Medulla oblongata (tissue), 1 donor: ENCODE data around the gene TBL2.
"Not testable (repeated sequence)": the region's sequence is repeated elsewhere in the genome, so short reads cannot be mapped to it uniquely, and the experiment has no call there.

ENCODE experiments used
- DNase-seq: peaks from one replicate; pipeline ENCODE4 v3.0.0-alpha.2; 2015; ENCODE audit errors: extremely low spot score

TBL2 gene

GRCh38 chr7:73570521-73570920, 7.9 kb downstream of the TBL2 start:
- no peak for DNase-seq

- DNase-seq, result no peak
Measured at GRCh38 chr7:73569042-73569608, 9.3 kb downstream of the TBL2 start.

GRCh38 chr7:73567846-73568685, 10.3 kb downstream of the TBL2 start:
- no peak for DNase-seq

GRCh38 chr7:73567140-73567539, 11.2 kb downstream of the TBL2 start:
- DNase-seq, result no peak

GRCh38 chr7:73566431-73566830, 11.9 kb downstream of the TBL2 start:
- not testable (repeated sequence) for DNase-seq

- no peak for DNase-seq
Measured at GRCh38 chr7:73565675-73566340, 12.6 kb downstream of the TBL2 start.

- no peak for DNase-seq
Measured at GRCh38 chr7:73560109-73560835, 18.1 kb downstream of the TBL2 start.

- DNase-seq, result peak; percentile 78
Measured at GRCh38 chr7:73557397-73558257, 20.8 kb downstream of the TBL2 start, which contains the start of gene BCL7B. BCL7B (minus strand) TSS chr7:73557690; CDS start chr7:73557578, 112 bp downstream.

- DNase-seq, result peak; percentile 96
Measured at GRCh38 chr7:73557108-73557396, 21.3 kb downstream of the TBL2 start.

GRCh38 chr7:73556208-73557107, 21.9 kb downstream of the TBL2 start:
- no peak for DNase-seq

- no peak for DNase-seq
Measured at GRCh38 chr7:73555411-73555982, 22.9 kb downstream of the TBL2 start.

- not testable (repeated sequence) for DNase-seq
Measured at GRCh38 chr7:73550093-73550492, 28.3 kb downstream of the TBL2 start.

- no peak for DNase-seq
Measured at GRCh38 chr7:73549176-73549575, 29.2 kb downstream of the TBL2 start.

GRCh38 chr7:73547841-73548240, 30.5 kb downstream of the TBL2 start:
- DNase-seq, result no peak

- DNase-seq, result no peak
Measured at GRCh38 chr7:73544678-73545077, 33.7 kb downstream of the TBL2 start.

GRCh38 chr7:73541722-73542121, 36.7 kb downstream of the TBL2 start:
- DNase-seq, result no peak

GRCh38 chr7:73539709-73540108, 38.7 kb downstream of the TBL2 start:
- no peak for DNase-seq

- not testable (repeated sequence) for DNase-seq
Measured at GRCh38 chr7:73538510-73538909, 39.9 kb downstream of the TBL2 start.

- no peak for DNase-seq
Measured at GRCh38 chr7:73537051-73537450, 41.3 kb downstream of the TBL2 start.

- no peak for DNase-seq
Measured at GRCh38 chr7:73536479-73536878, 41.9 kb downstream of the TBL2 start.
